ENCODE results near the gene LMO2.

GRCh38 chr11:33832676-33833075 is 59.2 kb downstream of the LMO2 start:
- no peak for TF ChIP-seq CTCF (IDR thresholded peaks at IDR 0.05)
- no peak for TF ChIP-seq POLR2A (IDR thresholded peaks at IDR 0.05)

All from right lobe of liver (tissue), 4 donors.